K562 (cell line): ENCODE data around the gene ATP5ME. TPM values are rescaled to one million over a fixed set of nuclear protein-coding genes. Genes with fewer than 3 reads are reported as not detected.

Source experiments
- ELK1 ChIP-seq: sonication (generic); formaldehyde crosslinking; IDR thresholded peaks from 2 replicates; pipeline ENCODE4 v1.8.1; 2022; ENCODE audit warnings: missing genetic modification reagents
- FIP1L1 ChIP-seq: fragments of 200-400 bp; formaldehyde crosslinking; IDR thresholded peaks from 2 replicates; pipeline ENCODE4 v1.6.1; 2018; ENCODE audit warnings: mild to moderate bottlenecking, low read depth, low read length; ENCODE audit not compliant: poor library complexity, severe bottlenecking
- KAT8 ChIP-seq: fragments of 450-650 bp; IDR thresholded peaks from 2 replicates; pipeline ENCODE4 v1.6.1; 2016; ENCODE audit warnings: low read depth, mild to moderate bottlenecking
- KLF1 ChIP-seq: fragments of 450-650 bp; IDR thresholded peaks from 2 replicates; pipeline ENCODE4 v1.6.1; 2016; ENCODE audit warnings: missing genetic modification characterization, missing compliant biosample characterization
- MEIS2 ChIP-seq: fragments of 450-650 bp; IDR thresholded peaks from 2 replicates; pipeline ENCODE4 v1.6.1; 2014; ENCODE audit warnings: mild to moderate bottlenecking; ENCODE audit not compliant: partially characterized antibody
- MGA ChIP-seq: fragments of 450-650 bp; IDR thresholded peaks from 2 replicates; pipeline ENCODE4 v1.6.1; 2016; ENCODE audit warnings: mild to moderate bottlenecking, moderate library complexity
- MYC ChIP-seq, 2 experiments: fragments of 250-450 bp in 1 of 2; sonication (Bioruptor Pico) in 1 of 2; IDR thresholded peaks; 2 replicates each; pipeline versions ENCODE4 v1.5.1 to v1.6.1; 2012 to 2021; ENCODE audit warnings: low read depth in 2 of 2, borderline replicate concordance in 1 of 2, improper control_type of control experiment in 1 of 2, low read length in 1 of 2, mild to moderate bottlenecking in 1 of 2, moderate library complexity in 1 of 2
- RFX7 ChIP-seq: fragments of 250-450 bp; sonication (Bioruptor Pico); IDR thresholded peaks from 2 replicates; pipeline ENCODE4 v1.5.1; 2021; ENCODE audit warnings: mild to moderate bottlenecking
- TAF7 ChIP-seq: fragments of 450-650 bp; IDR thresholded peaks from 2 replicates; pipeline ENCODE4 v1.6.1; 2016; ENCODE audit warnings: missing genetic modification characterization, missing compliant biosample characterization
- ZNF212 ChIP-seq: fragments of 450-650 bp; formaldehyde crosslinking; IDR thresholded peaks from 2 replicates; pipeline ENCODE4 v1.4.0; 2020; ENCODE audit warnings: mild to moderate bottlenecking
- ZNF224 ChIP-seq: sonication (generic); formaldehyde crosslinking; IDR thresholded peaks from 2 replicates; pipeline ENCODE4 v1.8.0; 2022; ENCODE audit warnings: mild to moderate bottlenecking, missing genetic modification reagents
- ZNF551 ChIP-seq: fragments of 250-450 bp; sonication (Bioruptor Pico); IDR thresholded peaks from 2 replicates; pipeline ENCODE4 v1.5.0; 2021; ENCODE audit warnings: mild to moderate bottlenecking, moderate library complexity
- polyA plus RNA-seq, 8 experiments: library from polyadenylated mRNA; depleted of rRNA in 4 of 8; stranded (reverse) in 5 of 8; unstranded in 3 of 8; fragments of >200 nt; fragmentation: Nextera tagmentation in 2 of 8; fragmentation: Illumina TruSeq in 1 of 8; extraction: Ambion mirVana in 2 of 8; extraction: Trizol in 1 of 8; gene quantifications; 2 replicates each; pipeline versions ENCODE4 v1.2.1 to v1.2.3, GENCODE V29; 2011 to 2014; ENCODE audit warnings: inconsistent platforms in 1 of 8, missing spikeins in 1 of 8
- total RNA-seq, 7 experiments: library from RNA; depleted of rRNA in 6 of 7; stranded (reverse); fragments of >200 nt in 6 of 7; fragmentation: Illumina TruSeq in 2 of 7; extraction: Trizol in 2 of 7; gene quantifications; 2 replicates each; pipeline versions ENCODE4 v1.2.1 to v1.2.3, GENCODE V29; 2011 to 2021; ENCODE audit warnings: low replicate concordance in 1 of 7
- TF ChIP-seq, protein P1 (sequence below), 2 experiments: IDR thresholded peaks; 2 replicates each; pipeline ENCODE4 v1.6.1; 2011; ENCODE audit warnings: borderline replicate concordance in 1 of 2, control low read depth in 1 of 2, low read depth in 1 of 2, low read length in 1 of 2, mild to moderate bottlenecking in 1 of 2, mixed read lengths in 1 of 2, moderate library complexity in 1 of 2; ENCODE audit not compliant: insufficient read depth in 1 of 2, insufficient read length in 1 of 2, poor library complexity in 1 of 2, severe bottlenecking in 1 of 2; ENCODE audit errors: extremely low read depth in 1 of 2

ATP5ME gene
- total and polyA plus RNA-seq, 9 of the 15 experiments (the other 6 are each of a cell fraction or from before 2014, with no cell fraction given), result 509 to 2,480 (median 887) TPM

DNA sequence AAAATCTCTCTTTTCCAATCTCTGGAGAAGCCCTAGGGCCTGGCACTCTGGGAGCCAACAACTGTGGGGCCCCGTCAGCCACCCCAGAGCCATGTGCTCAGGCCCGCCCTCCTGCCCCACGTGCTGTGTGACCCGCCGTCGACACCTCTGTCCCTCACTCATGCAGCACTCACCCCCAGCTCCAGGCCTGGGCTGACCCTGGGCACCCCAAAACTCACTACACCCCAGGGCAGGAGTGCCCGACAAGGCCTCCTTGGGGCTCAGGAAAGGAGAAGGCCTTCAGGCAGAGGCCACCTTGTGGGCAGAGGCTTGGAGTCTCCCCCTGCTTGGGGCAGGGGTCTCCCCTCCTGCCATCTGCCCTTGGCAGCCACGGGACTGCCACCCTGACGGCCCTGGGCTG is 6.0 kb upstream of the ATP5ME start (continued):
- TF ChIP-seq MGA (0 out of 2 replicates have a peak, but pooled peaks have one; percentile 38), TAF7 (tag) (no peak), ZNF212 (CRISPR knock-in tag) (no peak), KAT8 (no peak), MYC (IDR thresholded peaks at IDR 0.05; ENCODE audit: low read depth, low read length) (no peak), MYC (CRISPR knock-in tag; IDR thresholded peaks at IDR 0.05; ENCODE audit: borderline replicate concordance, low read depth) (no peak), ZNF224 (CRISPR knock-in tag) (no peak), ZNF551 (CRISPR knock-in tag) (no peak), FIP1L1 (peak; percentile 13), KLF1 (no peak), MEIS2 (no peak), ELK1 (no peak), RFX7 (CRISPR knock-in tag) (no peak)
- TF ChIP-seq, protein P1, sequence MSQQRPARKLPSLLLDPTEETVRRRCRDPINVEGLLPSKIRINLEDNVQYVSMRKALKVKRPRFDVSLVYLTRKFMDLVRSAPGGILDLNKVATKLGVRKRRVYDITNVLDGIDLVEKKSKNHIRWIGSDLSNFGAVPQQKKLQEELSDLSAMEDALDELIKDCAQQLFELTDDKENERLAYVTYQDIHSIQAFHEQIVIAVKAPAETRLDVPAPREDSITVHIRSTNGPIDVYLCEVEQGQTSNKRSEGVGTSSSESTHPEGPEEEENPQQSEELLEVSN (IDR thresholded peaks at IDR 0.05; ENCODE audit: borderline replicate concordance in 1 of 2, extremely low read depth in 1 of 2, insufficient read depth in 1 of 2, insufficient read length in 1 of 2, low read depth in 1 of 2, low read length in 1 of 2, poor library complexity in 1 of 2, severe bottlenecking in 1 of 2), result peak in 1 of 2 experiments; percentile 66
